HG03457 (cell line): ENCODE measurements around the gene TRAF5.
A peak's percentile ranks its signal among the peaks of the same experiment; 100 is the strongest.

ENCODE experiments used
- ATAC-seq: cut with Tn5 transposase; IDR thresholded peaks from one replicate; pipeline ENCODE4 v1.9.1; 2021; ENCODE audit warnings: moderate number of reproducible peaks; ENCODE audit not compliant: unreplicated experiment

TRAF5 gene

GRCh38 chr1:211416628-211417323 is 90.1 kb downstream of the TRAF5 start:
- ATAC-seq = peak; percentile 52

GRCh38 chr1:211420389-211420788 is 93.8 kb downstream of the TRAF5 start:
- ATAC-seq = no peak

GRCh38 chr1:211420845-211421454 is 94.3 kb downstream of the TRAF5 start:
- no peak for ATAC-seq

- ATAC-seq = no peak
Observed at GRCh38 chr1:211424018-211424417, 97.4 kb downstream of the TRAF5 start.
